Lung (tissue), 12 donors: ENCODE results near the gene CBX3. TPM values are rescaled to one million over a fixed set of nuclear protein-coding genes. Genes with fewer than 3 reads are reported as not detected.
"Not testable (repeated sequence)": the region's sequence is repeated elsewhere in the genome, so short reads cannot be mapped to it uniquely, and the experiment has no call there.

Source experiments
- ATAC-seq: fragments of 200-7000 bp; cut with Tn5 transposase; one replicate; pipeline ENCODE4 v1.9.1; 2020; ENCODE audit warnings: moderate number of reproducible peaks; ENCODE audit not compliant: insufficient read depth, low FRiP score
- DNase-seq, 3 donors: peaks; one replicate each; pipeline ENCODE4 v3.0.0-alpha.2; 2013 to 2017
- H3K27ac ChIP-seq, 2 donors: one replicate each; pipeline ENCODE4 v1.5.1; 2013; ENCODE audit warnings: mild to moderate bottlenecking in 2 of 2, moderate library complexity in 2 of 2, control low read depth in 1 of 2, inconsistent platforms in 1 of 2, low read depth in 1 of 2, low read length in 1 of 2
- H3K27me3 ChIP-seq, 3 donors: one replicate each; pipeline ENCODE4 v1.5.1; 2013; ENCODE audit warnings: low read length in 2 of 3; ENCODE audit not compliant: control insufficient read depth in 3 of 3, insufficient read depth in 3 of 3
- H3K36me3 ChIP-seq, 4 donors: one replicate each; pipeline ENCODE4 v1.5.1; 2013; ENCODE audit warnings: low read length in 4 of 4, mild to moderate bottlenecking in 1 of 4, moderate library complexity in 1 of 4; ENCODE audit not compliant: control insufficient read depth in 4 of 4, insufficient read depth in 4 of 4
- H3K4me1 ChIP-seq, 5 donors: one replicate each; pipeline ENCODE4 v1.5.1; 2013; ENCODE audit warnings: low read length in 5 of 5, mild to moderate bottlenecking in 2 of 5, moderate library complexity in 1 of 5; ENCODE audit not compliant: control insufficient read depth in 5 of 5, insufficient read depth in 5 of 5
- H3K4me3 ChIP-seq: one replicate; pipeline ENCODE4 v1.5.1; 2013; ENCODE audit warnings: mild to moderate bottlenecking, control low read depth, moderate library complexity
- H3K9ac ChIP-seq, 2 donors: one replicate each; pipeline ENCODE4 v1.5.1; 2013; ENCODE audit warnings: low read length in 2 of 2, control low read depth in 1 of 2; ENCODE audit not compliant: insufficient read depth in 1 of 2
- H3K9me3 ChIP-seq, 4 donors: one replicate each; pipeline ENCODE4 v1.5.1; 2013; ENCODE audit warnings: low read length in 3 of 4, mild to moderate bottlenecking in 1 of 4, moderate library complexity in 1 of 4; ENCODE audit not compliant: control insufficient read depth in 4 of 4, insufficient read depth in 3 of 4
- CTCF ChIP-seq: IDR thresholded peaks from 2 replicates; pipeline ENCODE4 v1.5.1; 2012; ENCODE audit warnings: mild to moderate bottlenecking; ENCODE audit errors: control extremely low read depth, extremely low read depth
- WGBS, 2 donors: extraction: QIAGEN DNeasy Blood & Tissue Kit; methylation state at CpG; one replicate each; pipeline ENCODE4 v1.1.7; 2013; 5-methylcytosine and 5-hydroxymethylcytosine counted together
- polyA plus RNA-seq, 2 donors: library from polyadenylated mRNA; stranded (reverse); fragments of 200-250 nt; gene quantifications; one replicate each; pipeline ENCODE4 v1.2.1, GENCODE V29; 2013
- total RNA-seq, 2 donors: library from RNA; depleted of rRNA in 1 of 2; stranded (reverse); fragments of >200 nt in 1 of 2; gene quantifications; one replicate each; pipeline ENCODE4 v1.2.1, GENCODE V29; 2014 to 2021
- donor health status: control.
- donor health status: control.
- donor health status: Bipolar disorder and iron deficiency.
- donor health status: healthy.
- donor health status: DM: yes; HTN: yes; CAD: no.

Gene CBX3
- total and polyA plus RNA-seq, 4 donors = 77.7 to 136 (median 94.9) TPM

GRCh38 chr7:26245150-26245549, 43.6 kb downstream of the CBX3 start:
- 96 to 98% methylated on average over 13 of the region's 13 CpGs for WGBS, 2 donors
- no peak for TF ChIP-seq CTCF
- DNase-seq = no peak
- no peaks in the 10 kb centered on the region for H3K36me3 ChIP-seq
- H3K27ac ChIP-seq = no peak overlapping the region
- ATAC-seq = no peak
- H3K27me3 ChIP-seq = no peaks in the 10 kb centered on the region
- no peak overlapping the region for H3K9ac ChIP-seq
- H3K9me3 ChIP-seq = peaks cover 0 to 2% (median 0%) of the 10 kb centered on the region in 4 donors
- no peaks in the 10 kb centered on the region for H3K4me1 ChIP-seq
- H3K4me3 ChIP-seq = no peak overlapping the region

GRCh38 chr7:26250239-26250638, 48.7 kb downstream of the CBX3 start:
- ATAC-seq (no peak), DNase-seq (no peak)
- no peak for TF ChIP-seq CTCF
- Histone ChIP-seq H3K4me1 (no peaks in the 10 kb centered on the region), H3K36me3 (no peaks in the 10 kb centered on the region), H3K9me3 (peaks cover 0 to 1% (median 0%) of the 10 kb centered on the region in 4 donors), H3K9ac (no peak overlapping the region), H3K27me3 (no peaks in the 10 kb centered on the region), H3K27ac (no peak overlapping the region), H3K4me3 (no peak overlapping the region)
- 77 to 82% methylated on average over 12 of the region's 12 CpGs for WGBS, 2 donors

- not testable (repeated sequence) for H3K27me3 ChIP-seq, H3K4me1 ChIP-seq, ATAC-seq, DNase-seq, H3K4me3 ChIP-seq, H3K27ac ChIP-seq, H3K9ac ChIP-seq, H3K9me3 ChIP-seq, H3K36me3 ChIP-seq
- WGBS, 2 donors = 96 to 97% methylated on average over 18 to 29 of the region's 29 CpGs
Measured at GRCh38 chr7:26261866-26262265, 60.3 kb downstream of the CBX3 start.

Other genes starting within 250 kb of the CBX3 start
- 1 to 10 TPM; 4.9 to 6.5 TPM for gene NFE2L3, start 49.5 kb upstream of the CBX3 start, total RNA-seq
- gene NFE2L3, start 49.5 kb upstream of the CBX3 start, polyA plus RNA-seq = 1 to 10 TPM; 3.6 to 5.3 TPM
- gene HNRNPA2B1, start 999 bp upstream of the CBX3 start, total RNA-seq = 100 to 1,000 TPM; 363 to 424 TPM
- 100 to 1,000 TPM; 540 to 572 TPM for gene HNRNPA2B1, start 999 bp upstream of the CBX3 start, polyA plus RNA-seq
- 10 to 100 TPM; 12.2 to 48.5 TPM for gene SNX10, start 90.1 kb downstream of the CBX3 start, total RNA-seq
- 10 to 100 TPM; 24.9 to 54.7 TPM for gene SNX10, start 90.1 kb downstream of the CBX3 start, polyA plus RNA-seq